GM19395 (cell line): ENCODE results near the gene DERA.
"Not testable (repeated sequence)": the region's sequence is repeated elsewhere in the genome, so short reads cannot be mapped to it uniquely, and the experiment has no call there.

Source experiments
- ATAC-seq: cut with Tn5 transposase; IDR thresholded peaks from one replicate; pipeline ENCODE4 v1.9.1; 2021; ENCODE audit warnings: mild to moderate bottlenecking, moderate library complexity; ENCODE audit not compliant: unreplicated experiment

The DERA gene

DNA sequence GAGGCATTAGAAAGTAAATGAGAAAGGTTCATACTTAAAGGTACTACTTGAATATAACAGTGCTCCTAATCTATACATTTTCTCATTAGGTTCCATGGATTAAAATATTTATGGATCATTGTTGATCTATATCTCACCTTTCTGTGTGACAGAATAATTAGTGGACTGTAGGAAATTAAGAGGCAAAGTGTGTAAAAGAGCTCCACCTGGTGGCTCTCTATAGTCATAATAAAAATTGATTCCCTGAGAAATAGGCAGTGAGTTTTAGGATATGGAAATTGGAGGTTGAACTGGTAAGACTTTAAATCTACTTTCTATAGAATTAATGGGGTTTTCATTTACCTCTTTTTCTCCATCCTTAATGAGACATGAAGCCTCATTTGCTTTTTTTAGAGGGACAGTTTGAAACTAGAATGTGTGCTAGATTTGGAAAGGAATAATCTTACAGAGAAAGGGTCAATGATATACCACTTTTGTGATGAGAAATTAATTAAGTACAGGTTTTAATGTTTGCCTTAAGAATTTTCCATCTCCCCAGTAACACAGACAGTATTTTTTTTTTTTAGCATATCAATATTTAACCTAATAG, 11.8 kb upstream of the DERA start:
- peak; percentile 75 for ATAC-seq

DNA sequence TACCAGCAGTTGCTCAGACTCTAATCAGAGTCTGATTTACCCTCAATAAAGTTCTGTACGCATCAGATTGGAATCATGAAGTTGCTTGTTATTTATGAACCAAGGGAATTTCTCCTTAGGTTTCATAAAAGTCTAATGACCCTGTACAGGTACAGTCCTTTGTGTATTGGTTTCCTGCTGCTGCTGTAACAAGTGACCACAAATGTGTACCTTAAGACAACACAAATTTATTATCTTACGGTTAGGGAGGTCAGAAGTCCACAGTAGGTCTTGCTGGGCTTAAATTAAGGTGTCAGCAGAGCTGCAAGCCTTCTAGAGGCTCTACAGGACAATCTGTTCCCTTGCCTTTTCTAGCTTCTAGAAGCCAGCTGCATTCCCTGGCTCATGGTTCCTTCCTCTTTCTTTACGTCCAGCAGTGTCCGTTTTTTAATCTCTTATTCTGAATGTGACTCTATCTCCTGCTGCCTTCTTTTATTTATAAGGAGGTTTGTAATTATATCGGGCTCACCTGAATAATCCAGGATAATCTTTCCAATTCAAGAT, 6.7 kb upstream of the DERA start:
- no peak for ATAC-seq

DNA sequence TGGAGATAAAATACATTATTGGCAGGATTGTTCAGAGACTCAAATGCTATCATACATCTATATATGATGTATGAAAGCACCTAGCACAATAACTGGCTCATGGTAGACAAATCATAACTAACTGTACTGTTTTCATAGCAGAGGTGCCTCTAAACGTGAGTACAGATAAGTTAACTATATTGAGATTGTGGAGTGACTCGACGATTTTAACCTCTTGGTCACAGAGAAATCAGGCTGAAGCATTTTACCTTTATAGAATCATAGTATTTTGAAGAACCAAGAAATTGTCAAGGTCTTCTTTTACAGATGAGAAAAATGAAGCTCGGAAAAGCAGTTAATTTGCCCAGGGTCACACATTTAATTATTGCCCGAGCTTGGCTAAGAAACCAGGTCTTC, 666 bp upstream of the DERA start:
- no peak for ATAC-seq

DNA sequence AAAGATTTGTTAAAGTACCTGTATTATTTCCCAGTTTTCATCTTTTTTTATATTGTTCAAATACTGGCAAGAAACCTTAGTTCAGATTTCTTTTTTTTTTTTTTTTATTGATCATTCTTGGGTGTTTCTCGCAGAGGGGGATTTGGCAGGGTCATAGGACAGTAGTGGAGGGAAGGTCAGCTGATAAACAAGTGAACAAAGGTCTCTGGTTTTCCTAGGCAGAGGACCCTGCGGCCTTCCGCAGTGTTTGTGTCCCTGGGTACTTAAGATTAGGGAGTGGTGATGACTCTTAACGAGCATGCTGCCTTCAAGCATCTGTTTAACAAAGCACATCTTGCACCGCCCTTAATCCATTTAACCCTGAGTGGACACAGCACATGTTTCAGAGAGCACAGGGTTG, 799 bp downstream of the DERA start:
- ATAC-seq = not testable (repeated sequence)

DNA sequence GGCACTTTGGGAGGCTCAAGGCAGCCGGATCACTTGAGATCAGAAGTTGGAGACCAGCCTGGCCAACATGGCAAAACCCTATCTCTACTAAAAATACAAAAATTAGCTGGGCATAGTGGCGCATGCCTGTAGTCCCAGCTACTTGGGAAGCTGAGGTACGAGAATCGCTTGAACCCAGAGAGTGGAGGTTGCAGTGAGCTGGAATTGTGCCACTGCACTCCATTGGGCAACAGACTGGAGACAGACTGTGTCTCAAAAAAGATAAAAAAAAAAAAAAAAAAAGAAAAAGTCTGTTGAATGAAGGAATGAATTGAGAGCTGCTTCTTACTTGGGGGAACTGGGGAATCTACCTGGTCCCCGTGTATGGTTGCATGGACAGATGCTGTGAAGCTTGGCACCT, 3.0 kb downstream of the DERA start:
- not testable (repeated sequence) for ATAC-seq

DNA sequence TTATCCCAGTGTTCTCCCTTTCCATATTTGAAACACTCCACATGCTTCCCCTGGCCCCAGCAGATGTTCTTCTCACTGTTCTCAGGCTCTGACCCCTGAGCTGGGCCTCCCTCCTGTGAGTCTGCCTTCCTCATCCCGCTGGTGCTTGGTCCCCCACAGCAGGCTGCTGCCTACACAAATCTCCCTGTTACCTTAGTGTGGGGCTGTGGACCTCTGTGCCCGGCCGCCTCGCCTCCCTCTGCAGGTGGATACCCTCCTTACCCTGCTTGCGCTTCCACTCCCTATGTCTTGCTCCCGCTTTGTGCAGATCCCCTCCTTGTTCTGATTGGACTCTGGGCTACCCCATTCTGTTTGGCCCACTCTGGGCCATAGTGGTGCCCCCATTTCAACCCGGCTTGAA, 6.9 kb downstream of the DERA start:
- ATAC-seq = no peak

DNA sequence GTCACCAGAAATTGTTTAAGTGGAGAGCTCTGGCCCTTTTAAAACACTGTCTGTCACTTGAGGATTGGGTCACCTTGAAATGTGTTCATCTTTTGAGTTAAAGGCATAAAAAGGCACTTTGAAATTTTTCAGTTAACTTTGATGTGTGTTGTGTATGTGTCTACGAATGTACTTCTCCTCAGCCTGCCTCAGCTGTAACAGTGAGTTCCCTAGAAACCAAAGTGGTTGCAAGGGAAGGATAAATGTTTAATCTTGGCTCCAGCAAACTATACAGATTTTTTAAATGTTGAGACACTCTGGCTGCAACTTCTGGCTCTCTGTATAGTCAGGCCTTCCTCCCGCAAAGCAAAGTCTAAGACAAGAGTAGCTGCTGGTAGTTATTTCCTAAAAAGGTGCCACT, 8.3 kb downstream of the DERA start:
- no peak for ATAC-seq

DNA sequence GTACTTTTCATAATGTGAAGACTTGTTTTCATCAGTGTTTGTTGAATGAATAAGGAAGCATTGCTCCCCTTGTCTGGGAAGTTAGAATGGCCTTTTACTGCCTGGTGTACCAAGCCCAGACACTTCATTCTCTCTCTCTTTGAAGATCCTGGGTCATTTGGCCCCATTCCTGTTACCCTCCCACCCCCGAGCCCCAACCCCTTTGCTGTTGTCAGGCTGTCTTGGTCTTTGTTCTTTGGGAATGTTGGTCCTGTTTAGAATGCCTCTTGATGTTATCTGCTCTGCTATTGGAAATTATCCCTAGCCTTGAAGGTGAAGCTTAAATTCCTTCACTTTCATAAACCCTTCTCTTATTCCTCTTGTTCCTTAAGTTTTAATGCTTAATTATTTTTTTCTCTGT, 13.8 kb downstream of the DERA start:
- ATAC-seq = no peak

DNA sequence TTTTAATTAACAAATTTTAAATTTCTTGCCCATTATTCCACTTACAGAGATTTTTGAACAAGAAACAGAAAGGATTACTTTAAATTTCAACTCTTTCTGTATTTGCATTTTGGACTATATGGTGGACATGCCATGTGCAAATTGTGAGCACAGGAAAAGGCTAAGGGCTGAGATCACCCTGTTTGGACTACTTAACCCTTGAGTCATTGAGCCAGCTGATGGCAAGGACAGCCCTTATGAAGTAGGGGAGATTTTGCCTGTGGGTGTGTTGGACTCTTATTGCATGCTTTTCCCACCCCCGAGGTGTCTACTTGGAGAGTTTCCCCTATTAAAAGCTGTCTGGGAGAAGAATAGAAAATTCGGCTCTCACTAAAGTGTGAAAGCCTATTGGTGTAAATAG, 17.2 kb downstream of the DERA start:
- no peak for ATAC-seq

DNA sequence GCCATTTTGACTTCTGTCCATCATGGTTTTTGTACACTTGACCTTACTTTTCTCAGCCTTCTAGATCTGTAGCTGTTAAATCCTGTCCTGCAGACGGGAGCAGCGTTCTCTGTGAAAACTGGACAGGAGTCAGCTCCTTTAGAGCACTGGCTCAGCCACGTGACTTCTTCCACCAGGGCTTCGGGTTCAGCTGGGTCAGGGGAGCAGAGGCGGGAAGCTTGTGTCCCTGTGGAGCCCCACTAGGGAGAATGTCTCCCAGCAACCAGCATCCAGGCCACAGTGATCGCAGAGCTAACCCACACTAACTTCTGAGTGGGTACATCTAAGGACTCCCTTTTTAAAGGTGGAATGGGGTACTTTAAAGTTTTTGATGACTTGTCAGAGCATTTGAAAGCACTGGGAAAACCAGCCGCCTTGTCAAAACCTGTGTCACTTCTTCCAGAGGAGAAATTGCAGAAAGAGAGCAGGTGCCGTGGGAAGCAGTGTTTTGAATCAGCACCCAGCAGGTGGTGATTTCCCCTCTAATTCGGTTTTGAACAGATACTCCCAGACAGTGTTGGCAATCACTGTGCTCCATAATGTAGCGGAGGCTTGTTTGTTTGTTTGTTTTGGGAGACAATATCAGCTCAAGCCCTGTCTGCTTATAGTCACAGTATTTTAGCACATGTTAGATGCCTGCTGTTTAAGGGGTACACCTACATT, 17.9 kb downstream of the DERA start:
- ATAC-seq = no peak

DNA sequence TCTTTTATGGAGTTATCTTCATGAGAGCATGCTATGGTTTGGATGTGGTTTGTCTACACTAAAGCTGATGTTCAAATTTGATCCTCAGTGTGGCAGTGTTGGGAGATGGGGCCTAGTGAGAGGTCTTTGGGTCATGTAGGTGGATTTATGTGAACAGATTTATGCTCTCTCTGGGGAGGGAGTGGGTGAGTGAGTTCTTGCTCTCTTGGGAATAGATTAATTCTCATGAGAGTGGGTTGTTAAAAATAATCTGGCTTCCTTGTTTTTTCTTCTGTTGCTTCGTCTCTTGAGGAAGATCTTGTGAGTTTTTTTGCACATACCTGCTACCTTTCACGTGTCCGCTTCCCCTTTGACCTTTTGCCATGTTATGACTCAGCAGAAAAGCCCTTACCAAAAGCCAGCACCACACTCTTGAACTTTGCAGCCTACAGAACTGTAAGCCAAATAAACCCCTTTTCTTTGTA, 20.5 kb downstream of the DERA start:
- peak; percentile 50 for ATAC-seq

DNA sequence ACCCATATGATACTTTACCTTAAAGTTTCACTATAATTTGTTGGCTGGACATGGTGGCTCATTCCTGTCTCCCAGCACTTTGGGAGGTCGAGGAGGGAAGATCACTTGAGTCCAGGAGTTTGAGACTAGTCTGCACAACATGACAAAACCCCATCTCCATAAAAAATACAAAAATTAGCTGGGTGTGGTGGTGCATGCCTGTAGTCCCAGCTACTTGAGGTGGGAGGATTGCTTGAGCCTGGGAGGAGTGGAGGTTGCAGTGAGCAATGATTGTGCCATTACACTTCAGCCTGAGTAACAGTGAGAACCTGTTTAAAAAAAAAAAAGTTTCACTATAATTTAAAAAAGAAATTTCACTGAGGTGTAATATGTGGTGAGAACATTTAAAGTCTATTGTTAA, 21.2 kb downstream of the DERA start:
- no peak for ATAC-seq

DNA sequence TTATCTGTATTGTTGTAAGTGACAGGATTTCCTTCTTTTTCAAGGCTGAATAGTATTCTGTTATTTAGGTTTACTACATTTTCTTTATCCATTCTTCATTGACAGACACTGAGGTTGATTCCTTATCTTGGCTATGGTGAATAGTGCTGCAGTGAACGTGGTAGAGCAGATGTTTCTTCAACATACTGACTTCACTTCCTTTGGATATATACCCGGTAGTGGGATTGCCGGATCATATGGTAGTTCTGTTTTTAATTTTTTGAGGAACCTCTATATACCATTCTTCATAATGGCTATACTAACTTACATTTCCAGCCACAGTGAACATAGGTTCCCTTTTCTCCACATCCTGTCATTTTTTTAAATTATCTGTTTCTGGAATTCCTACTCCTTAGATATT, 21.8 kb downstream of the DERA start:
- no peak for ATAC-seq

DNA sequence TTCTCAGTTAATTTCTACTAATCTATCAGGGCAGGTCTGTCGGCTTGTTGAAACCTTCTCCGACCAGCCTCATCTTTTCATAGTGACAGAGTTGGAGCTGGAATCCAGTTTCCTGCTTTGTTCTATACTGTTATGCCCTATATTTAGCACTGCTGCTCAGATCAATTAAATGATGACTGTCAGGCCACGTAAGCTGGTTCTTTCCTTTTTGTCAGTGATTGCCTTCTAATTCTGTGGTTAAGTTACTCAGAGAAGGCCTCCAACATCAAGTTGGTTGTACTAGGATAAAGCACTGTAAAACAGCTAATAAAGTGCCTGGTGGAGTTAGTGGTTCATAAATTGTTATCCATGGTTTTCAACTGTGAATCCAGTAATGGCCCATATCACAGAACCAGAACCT, 22.6 kb downstream of the DERA start:
- no peak for ATAC-seq

DNA sequence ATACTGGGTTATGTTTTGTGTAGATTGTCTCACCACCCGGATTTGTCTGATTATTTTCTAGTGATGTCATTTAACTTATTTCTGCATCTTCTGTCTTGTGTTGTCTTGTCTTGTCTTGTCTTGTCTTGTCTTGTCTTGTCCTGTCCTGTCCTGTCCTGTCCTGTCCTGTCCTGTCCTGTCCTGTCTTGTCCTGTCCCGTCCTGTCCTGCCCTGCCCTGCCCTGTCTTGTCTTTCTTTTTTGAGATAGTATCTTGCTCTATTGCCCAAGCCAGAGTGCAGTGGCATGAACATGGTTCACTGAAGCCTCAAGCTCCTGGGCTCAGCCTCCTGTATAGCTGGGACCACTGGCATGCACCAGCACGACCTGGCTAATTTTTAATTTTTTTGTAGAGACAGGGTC, 25.6 kb downstream of the DERA start:
- no peak for ATAC-seq

DNA sequence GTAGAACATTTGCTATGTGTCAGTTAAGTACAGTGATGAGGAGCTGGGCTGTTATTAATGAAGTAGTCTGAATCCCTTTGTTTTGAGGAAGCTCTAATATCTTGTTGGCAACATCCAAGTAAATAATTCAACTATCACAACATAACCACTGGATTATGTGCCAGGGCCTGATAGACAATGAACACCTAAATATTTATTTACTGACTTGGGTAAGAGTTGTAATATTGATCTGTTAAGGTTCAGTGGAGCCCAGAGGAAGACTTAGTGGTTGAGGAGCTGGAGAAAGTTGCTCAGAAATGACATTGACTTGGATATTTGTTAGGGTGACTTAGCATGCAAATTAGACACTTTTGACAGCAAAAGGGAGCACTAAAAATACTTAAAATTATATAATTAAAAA, 26.8 kb downstream of the DERA start:
- no peak for ATAC-seq

DNA sequence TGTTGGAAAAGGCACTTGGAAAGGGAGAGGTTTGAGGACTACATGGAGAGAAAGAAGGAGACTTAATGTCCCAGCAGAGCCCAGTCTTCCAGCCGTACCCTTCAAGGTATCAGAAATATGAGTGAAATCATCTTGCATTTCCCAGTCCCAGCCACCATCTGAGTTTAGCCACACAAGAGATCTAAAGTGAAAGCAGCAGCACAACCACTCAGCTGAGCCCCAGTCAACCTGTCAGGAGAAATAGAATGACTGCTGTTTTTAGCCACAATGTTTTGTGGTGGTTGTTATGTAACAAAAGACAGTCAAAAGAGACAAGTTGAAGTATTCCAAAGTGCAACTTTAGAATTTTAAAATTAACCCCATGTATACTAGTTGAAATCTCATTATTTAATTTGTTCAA, 28.0 kb downstream of the DERA start:
- no peak for ATAC-seq

DNA sequence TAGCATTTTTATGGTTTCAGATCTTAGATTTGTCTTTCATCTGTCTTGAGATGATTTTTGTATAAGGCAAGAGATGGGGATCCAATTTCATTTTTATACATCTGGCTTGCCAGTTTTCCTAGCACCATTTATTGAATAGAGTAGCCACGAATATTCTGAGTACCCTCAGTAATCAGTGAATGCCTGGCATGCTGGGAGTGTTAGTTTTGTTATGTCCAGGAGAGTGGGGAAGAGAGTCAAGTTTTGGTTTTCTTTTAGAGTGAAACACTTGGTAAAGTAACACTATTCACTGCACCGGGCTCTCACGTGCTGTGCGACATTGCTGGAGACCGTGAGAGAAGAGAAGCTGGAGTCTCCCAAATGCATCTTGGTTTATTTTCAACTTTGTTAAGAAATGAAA, 31.3 kb downstream of the DERA start:
- no peak for ATAC-seq

DNA sequence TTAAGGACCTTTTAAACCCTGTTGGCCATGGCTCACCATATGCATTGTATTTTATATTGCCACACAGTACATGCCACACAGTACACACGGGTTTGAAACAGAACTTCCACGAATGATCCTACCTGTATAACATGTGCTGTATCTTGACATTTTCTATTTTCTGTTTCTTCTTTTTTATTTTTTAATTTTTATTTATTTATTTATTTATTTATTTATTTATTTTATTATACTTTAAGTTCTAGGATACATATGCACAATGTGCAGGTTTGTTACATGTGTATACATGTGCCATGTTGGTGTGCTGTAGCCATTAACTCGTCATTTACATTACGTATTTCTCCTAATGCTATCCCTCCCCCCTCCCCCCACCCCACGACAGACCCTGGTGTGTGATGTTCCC, 32.4 kb downstream of the DERA start:
- ATAC-seq = not testable (repeated sequence)

DNA sequence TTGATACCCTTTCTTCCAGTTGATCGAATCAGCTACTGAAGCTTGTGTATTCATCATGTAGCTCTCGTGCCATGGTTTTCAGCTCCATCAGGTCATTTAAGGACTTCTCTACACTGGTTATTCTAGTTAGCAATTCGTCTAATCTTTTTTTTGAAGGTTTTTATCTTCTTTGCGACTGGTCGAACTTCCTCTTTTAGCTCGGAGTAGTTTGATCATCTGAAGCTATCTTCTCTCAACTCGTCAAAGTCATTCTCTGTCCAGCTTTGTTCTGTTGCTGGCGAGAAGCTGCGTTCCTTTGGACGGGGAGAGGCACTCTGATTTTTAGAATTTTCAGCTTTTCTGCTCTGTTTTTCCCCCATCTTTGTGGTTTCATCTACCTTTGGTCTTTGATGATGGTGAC, 37.3 kb downstream of the DERA start:
- not testable (repeated sequence) for ATAC-seq

DNA sequence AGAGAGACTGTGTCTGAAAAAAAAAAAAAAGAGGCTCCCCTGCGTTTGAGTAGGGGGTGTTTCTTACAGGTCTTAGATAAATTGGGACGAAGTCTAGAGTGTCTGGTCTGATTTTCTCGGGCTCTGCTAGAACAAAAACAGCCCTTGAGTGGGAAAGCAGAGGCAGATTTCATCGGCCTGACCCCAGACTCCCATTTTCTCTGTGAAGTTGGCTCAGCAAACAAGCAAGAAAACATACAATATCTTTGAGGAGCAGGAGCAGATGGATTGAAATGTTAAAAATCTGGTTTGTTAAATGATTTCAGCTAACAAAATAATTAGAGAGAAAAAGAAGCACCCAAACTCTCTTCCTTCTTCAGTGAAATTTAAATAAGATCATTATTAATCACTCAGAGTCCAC, 44.1 kb downstream of the DERA start:
- ATAC-seq = no peak

DNA sequence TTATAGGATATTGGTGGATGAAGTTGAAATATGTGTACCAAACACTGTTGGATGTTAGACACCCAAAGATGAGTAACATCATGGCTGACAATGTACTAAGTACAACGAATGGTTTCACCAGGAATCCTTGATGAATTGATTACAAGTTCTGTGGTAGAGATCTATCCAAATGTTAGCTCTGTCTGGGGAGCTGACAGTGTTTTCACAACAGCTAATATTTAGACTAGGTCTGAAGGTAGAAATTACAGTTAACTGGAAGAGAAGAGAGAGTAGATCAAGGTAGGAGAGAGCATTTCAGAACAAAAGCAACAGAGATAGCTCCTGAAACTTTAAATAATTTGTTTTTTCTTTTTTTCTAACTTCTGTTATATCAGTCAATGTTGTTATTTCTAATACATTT, 44.9 kb downstream of the DERA start:
- ATAC-seq = no peak
